Stimulated activated CD8-positive, alpha-beta memory T cell treated with anti-CD3 and anti-CD28 coated beads, Interleukin-2, amount 100 ng/mL, for 1 hour (primary cell): ENCODE measurements around the gene MAP2K6.

Experiments used
- DNase-seq, 2 donors: peaks; one replicate each; pipeline ENCODE4 v3.0.0-alpha.2; 2020; ENCODE audit warnings: low read depth in 2 of 2

MAP2K6 gene

DNA sequence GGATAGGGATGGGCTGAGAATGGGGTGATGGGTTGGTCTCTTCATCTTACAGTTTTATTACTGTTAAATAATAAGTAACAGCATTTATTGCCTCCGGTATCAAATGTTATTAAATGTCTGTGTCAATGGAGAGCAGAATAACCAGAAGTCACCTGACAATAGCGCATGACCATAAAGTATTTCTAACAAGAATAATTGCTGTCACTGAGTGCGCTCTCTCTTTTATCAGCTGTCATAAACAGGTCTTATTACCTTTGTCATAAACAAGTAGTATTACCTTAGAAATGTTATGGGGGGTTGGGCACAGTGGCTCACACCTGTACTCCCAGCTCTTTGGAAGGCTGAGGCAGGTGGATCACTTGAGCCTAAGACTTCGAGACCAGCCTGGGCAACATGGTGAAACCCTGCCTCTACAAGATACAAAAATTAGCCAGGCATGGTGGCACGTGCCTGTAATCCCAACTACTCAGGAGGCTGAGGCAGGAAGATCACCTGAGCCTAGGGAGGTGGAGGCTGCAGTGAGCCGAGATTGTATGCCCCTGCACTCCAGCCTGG lies 120.6 kb downstream of the MAP2K6 start:
- DNase-seq = no peak

DNA sequence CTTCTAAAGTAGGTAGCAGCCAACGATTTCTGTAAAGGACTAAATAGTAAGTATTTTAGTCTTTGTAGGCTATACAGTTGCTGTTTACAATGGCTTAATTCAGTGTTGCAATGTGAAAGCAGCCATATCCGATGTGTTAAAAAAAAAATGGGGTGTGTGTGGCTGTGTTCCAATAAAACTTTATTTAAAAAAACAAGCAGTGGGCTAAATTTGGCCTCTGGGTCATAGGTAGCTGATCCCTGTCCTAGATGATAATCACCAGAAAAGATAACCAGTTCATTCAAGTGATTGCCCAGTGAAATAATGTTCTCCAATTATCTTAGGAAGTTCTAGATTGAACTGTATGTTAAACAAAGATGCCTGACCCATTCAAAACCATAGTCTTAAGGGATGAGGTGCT lies 124.3 kb downstream of the MAP2K6 start:
- DNase-seq = no peak

DNA sequence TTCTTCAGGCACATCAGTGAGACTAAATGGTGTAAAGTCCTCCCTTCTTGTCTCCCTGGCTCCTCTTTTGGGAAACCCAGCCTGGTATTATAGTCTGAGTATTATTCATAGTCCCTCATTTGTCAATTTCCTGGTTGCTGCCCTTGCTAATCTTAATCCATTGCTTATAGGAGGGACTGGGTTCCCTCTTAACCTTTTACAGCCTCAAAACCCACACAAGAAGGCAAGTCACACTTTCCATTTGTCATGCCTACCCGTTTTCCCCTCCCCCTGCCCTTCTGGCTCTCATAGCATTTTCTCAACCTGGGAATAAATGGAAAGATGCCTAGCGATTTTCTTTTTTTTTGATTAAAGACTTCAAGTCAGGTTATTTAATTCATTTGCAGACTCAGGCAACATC lies 124.8 kb downstream of the MAP2K6 start:
- DNase-seq = no peak

DNA sequence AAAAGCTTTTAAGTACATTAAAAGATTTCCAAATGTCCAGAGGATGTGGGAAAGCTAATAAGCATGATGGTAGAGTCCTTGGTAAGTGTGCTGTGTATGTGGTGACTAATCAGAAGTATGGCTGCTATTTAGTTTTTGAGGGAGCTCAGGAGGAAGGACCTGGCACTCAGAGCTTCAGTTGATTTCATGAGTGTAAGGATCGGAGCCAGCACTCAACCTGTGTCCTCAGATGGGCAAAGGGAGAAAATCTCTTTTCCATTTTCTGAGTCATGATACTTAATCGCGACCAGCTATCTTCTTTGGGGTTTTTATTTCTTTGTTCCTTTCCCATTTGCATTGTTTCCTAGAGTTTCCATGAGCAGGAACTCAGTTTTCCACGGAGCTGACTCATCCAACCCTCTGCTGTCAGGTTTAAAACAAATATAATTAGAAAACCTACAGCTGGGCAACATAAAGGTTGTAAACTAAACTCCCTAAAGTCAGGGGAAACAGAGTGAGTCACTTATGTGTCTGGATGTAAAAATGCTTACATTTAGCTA lies 125.4 kb downstream of the MAP2K6 start:
- DNase-seq = no peak

DNA sequence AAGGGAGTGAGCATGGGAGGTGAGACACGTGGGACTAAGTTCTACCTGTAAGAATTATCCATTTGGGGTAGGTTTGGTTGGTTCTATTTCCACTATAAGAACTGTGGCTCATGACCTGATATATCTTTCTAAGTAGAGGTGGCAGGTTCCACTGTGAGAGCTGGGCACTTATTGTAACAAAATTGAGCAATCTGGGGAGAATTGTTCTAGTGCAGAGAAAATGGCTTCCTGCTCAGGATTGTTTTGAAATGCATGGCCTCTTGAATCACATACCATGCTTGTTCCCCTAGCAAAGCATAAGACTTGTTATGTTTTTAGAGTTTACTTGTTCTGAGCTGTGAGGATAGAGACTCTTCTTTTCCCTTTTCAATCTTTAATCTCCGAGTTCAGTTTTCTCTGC lies 125.9 kb downstream of the MAP2K6 start:
- no peak for DNase-seq

DNA sequence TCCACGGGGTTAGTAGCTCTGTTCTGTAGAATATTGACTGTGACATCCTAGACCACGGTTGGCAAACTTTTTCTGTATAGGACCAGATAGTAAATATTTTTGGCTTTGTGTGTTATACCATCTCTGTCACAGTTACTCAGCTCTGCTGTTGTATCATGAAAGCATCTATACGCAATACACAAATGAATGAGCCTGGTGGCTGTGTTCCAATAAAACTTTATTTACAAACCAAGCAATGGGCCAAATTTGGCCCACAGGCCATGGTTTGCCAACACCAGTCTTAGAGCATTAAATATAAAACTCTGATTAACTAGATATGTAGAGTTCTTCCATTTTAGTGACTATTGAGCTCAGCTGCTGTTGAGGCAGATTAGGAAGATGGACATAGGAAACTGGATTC lies 132.7 kb downstream of the MAP2K6 start:
- no peak for DNase-seq

DNA sequence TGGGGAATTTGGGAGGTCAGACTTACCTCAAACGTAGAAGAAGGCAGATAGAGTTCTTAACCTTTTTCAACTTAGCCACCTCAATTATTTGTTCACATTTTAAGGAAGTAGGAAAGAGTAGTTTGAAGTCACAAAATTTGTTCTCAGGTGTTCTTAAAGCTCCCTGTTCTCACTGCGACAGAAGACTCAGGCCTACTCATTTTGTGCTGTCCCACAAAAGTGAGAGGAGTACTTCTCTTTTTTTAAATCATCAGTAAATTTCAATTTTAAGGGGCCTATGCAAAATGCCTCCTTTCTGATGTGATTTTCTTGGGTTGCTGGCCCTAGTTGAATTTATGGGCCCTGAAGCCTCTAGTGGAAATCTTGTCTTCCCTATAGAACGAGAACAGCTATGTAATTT lies 133.4 kb downstream of the MAP2K6 start:
- no peak for DNase-seq

DNA sequence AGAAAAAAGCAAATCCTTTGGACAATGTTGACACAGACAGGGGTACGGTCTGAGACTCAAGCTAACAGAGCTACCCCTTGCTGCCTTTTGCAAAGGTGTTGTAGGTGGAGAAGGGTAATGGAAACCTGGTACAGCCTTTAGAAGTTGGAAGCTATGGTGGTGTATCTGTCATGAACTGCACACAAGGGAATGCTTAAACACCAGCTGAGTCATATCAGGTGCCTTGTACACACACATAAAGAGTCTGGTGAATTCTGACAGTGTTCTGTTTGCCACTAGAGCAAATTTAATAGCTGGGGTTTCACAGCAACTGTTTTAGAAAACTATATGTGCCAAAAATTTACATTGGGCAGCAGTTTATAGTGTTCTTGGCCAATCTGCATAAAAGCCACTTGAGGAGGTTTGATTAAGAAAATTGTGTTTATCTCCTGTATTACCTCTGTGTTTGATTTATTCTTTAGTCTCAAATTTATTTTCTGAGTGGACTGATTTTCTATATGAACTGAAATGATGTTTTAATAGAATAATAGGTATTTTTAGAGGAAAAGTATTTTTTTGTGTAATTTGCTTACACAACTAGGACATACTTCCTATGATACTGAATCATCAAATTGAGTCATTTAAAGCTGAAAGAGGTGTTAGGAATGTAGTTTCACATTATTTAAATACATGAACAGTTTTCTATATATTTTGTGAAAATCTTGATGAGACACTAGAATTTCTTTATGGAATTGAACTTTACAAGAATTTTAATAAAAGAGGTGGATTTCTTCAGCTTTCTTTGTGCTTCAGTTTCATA lies 136.9 kb downstream of the MAP2K6 start:
- no peak for DNase-seq

DNA sequence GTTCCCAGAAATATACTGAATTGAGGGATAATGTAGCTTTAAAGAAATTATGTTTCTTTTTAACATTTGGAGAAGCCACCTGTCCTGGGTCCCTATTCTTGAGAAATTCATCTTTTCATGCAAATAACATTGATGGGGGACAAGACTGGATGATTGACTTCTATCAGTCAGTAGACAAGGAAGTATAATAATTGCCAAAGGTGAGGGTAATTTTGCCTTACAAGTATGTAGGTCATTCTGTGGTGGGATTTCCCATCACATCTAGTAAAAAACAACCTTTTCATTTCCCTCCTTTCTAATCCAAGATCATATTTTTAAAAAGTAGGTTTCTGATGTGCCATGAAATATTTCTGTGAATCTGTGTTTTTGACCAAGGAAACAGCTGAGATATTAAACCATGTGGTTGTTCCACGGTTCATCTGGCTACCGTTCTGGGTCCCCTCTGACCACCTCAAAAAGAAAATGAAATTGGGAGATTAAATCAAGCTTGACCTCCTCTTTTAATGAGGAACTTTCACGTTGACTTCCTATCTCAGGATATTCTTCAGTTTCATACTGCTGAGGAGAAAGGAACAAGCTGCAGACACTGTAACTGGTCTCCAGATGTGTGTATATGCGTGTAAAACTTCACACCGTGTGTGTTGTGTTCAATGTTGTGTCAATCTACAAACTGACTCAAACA lies 138.6 kb downstream of the MAP2K6 start:
- DNase-seq = no peak

DNA sequence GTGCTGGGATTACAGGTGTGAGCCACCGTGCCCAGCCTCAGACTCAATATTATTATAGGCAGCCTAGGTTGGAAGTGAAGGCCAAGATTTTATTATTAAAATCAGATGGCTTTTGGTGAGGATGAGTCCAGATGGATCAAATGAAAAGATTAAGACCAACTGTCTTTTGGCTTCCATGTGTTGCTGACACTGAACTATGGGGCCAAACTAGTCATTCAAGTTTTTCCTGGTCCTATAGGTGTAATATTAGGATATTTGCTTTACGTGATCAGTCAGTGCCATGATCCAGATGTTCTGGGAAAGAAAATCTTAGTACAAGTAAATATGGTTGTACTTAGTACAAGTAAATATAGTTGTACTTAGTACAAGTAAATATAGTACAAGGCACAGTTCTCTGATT lies 140.6 kb downstream of the MAP2K6 start:
- no peak for DNase-seq

DNA sequence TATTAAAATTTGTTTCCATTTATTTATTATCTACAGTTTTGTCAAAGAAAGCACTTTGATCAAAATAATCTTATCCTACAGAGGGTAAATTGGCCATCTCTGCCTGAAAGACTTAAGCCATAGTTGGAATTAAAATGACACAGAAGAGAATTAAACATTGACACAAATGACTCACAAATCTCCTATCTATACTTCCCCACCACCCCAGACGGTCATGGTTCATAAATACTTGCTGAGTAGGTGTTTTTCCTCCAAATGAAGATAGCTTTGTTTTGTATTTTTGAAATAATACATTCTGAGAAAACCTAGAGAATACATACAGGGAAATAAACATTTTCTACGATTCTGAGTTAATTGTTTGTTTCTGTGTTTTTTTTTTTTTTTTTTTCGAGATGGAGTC lies 142.8 kb downstream of the MAP2K6 start:
- no peak for DNase-seq

DNA sequence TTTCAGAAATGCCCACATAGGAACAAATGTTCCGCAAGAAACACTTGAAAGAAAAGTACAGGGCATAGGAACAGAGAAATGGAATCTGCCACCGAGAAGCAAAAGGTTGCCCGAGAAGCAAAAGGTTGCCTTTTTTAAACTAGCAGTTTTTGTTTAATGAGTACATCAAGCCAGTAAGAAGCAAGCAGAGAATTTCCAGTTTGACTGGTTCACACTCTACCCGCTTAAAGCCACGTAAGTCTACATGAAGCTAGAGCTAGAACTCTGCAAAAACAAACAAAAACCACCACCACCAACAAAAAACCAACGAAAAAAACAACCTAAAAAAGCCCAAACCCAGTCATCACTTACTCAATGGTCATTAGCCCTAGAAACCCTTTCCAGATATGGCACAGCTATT lies 144.3 kb downstream of the MAP2K6 start:
- DNase-seq = no peak

DNA sequence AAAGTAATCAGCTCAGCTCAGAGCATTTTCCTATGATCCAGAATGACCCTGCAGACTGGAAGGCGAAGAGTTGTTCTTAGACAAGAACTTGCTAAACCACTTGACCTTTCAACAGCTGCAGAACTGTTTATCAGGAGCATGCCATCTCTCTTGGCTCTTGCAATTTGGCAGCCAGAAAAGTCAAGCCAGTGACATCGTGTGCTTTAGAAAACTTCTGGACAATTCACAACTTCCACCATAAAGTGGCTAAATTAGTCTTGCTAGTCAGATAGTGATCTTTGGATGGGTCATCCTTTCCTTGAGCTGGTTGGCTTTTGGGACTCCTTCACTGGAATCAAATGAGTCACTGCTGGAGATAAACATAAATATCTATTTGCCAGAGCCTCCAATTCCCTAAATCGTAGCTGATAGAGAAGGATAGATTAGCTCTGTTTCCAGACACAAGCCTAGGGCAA lies 146.5 kb downstream of the MAP2K6 start:
- DNase-seq = no peak

DNA sequence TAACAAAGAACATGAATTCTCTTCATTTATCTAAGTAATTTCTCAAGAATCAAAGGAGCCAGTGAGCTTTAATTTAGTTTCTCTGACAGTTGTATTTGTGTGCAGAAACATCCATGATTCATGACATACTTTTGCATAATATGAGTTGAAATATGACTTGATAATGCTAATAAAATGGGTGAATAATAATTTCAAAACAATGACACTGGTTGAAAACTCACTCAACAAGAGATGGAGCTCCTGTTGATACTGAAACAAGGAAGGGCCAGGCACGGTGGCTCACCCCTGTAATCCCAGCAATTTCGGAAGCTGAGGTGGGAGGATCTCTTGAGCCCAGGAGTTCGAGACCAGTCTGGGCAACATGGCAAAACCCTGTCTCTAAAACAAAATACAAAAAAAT lies 147.0 kb downstream of the MAP2K6 start:
- no peak for DNase-seq

DNA sequence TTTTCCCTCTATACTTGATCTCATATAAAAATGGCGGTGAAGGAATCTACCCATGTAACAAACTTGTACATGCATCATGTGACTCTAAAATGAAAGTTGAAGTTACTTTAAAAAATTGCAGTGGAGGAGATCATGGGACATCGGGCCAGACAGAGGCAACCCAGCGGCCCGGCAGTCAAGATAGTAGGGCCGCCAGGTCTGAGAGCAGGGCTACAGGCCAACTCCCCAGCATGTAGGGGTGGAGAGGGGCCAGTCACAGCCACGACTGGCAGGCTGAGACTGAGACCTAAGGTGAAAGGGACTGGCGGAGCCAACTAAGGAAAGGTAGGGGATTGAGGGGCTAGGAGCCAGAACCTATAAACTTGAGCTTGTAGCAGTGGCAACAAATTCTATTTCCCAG lies 150.9 kb downstream of the MAP2K6 start:
- no peak for DNase-seq

DNA sequence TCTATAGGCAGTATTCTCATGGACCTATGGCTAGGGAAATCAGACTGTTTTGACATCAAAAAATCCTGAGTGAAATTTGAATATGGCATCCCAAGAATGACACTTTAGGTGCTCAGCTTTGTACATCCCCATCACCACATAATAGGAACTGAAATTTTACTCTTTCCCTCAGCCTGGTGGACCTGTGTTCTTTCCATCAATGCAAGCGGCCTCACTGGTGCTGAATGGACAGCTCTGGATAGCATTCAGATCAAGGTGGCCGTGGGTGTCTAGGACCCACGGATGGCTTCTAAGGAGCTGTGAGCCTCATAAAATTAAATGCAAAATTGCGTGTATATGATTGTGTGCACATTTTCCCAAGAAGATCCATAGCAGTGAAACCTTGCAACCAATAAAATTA lies 152.6 kb downstream of the MAP2K6 start:
- DNase-seq = no peak

DNA sequence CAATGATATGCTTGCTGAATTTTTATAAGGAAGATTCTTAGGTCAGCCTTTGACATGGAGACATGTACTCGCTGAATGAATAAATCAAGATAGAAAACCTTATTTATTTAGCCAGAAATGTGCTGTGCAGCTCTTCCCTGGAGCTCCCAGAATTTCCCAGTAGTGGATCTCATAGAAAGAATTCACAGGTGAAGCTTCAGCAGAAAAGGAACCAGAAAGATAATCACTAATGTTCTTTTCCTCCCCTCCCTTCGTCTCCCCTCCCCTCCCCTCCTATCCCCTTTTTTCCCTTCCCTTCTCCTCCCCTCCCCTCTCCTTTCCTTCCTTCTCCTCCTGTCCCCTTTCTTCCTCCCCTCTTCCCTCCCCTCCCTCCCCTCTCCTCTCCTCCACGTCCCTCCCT lies 158.2 kb downstream of the MAP2K6 start:
- no peak for DNase-seq

DNA sequence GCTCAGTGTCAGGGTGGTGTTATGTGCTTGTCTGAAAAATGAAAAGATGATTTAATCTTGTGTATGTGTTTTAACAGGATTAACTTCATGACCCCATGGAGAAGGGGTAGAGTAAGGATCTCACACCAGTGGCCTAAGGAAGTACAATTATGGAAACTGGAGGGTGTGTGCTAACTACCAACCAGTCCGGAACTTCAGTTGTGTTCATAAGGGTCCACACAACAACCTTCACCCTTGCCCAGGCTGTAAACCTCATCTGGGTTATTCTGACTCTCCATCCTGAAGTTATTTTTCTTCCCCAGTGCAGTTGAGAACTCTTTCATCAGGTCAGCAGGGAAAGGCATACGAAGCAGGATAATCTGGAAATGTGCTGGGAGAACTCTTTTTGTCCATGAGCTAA lies 158.9 kb downstream of the MAP2K6 start:
- DNase-seq = no peak

DNA sequence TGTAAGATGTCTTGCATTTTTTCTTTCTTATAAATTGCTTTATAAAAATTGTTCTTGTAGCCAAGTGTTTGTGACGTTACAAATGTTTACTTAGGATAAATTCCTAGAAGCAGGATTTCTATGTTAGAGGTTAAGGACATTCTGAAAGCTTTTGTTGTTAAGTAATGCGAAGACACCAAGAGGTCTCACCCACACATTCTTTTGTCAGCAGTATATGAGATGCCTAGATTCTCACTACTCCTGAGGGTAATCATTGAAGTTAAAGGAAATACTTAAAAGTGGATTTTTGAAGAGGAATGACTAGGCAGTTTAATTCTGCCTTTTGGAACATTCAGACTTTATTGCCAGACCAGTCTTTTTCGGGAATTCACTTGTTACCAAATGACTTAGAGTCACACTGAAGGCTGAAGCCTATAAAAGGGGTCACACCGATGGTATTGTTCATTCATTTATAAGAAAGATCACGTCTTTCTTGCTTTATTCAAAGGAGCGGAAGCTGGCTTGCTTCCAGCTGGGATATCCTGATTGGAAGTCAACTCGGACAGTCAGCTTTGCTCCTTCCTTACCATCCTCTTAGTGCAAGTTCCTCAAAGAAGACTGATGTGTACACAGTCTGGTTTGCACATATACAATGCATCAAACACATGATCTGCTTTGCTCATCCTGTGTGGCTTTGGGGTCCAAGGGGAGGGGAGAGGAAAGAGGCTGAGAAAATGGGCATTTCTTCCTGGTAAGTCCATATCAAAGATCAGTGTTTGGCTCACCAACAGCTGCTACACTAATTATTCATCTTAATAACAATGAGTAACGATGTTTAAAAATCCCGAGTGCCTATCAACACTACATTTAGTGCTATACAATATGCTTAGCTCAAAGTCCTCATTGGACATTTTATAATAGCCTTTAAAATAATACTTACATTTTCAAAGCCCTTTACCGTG lies 160.0 kb downstream of the MAP2K6 start:
- no peak for DNase-seq

DNA sequence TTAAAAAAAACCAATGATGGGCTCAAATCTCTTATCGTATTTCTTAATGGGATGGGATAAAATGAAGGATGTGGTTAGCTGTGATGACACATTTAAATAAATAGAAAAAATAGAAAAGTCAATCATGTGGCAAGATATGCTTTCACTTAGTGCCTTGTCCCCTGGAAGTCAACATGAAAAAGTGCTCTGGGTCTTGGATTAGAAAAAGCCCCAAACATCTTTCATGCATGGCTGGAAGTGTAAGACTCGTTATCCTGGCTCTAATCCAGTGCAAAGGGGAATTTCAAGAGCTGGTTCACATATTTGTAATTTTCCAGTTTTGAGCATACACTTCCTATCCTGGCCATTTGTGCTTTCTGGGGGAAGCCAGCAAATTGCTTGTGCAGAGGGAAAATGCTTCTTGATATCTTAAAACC lies 160.9 kb downstream of the MAP2K6 start:
- DNase-seq = no peak

DNA sequence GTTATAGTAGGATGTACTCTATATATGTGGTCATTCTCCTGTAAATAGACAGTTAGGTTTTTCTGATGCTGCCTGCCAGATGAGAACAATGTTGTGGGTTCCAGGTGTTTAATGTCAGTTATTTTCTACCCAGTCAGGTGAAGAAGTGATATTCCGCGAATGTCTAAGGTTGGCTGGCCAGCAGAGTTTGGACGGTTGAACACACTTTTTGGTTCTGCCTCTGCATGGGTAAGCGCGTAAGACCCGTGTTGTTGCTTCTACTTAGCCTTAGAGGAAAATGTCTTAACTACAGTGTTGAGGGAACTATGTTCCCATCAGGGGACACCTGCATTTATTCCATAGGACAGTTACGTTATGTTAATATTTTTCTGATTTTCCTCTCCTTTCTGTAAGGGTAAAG lies 162.6 kb downstream of the MAP2K6 start:
- DNase-seq = no peak
